ENCODE data around the gene NID1.
A peak's percentile ranks its signal among the peaks of the same experiment; 100 is the strongest.

The NID1 gene

GRCh38 chr1:235940285-235940684, 124.6 kb downstream of the NID1 start:
- no peak for FAIRE-seq
- TF ChIP-seq PAX5 (IDR thresholded peaks at IDR 0.05; ENCODE audit: insufficient read depth, low read length, severe bottlenecking) (no peak), POLR2A (IDR thresholded peaks at IDR 0.05; ENCODE audit: low read depth, low read length) (no peak), SPI1 (IDR thresholded peaks at IDR 0.05; ENCODE audit: low read depth, low read length) (no peak), POU2F2 (IDR thresholded peaks at IDR 0.05; ENCODE audit: low read depth, low read length) (no peak), POLR2AphosphoS5 (IDR thresholded peaks at IDR 0.05; ENCODE audit: low read depth, low read length) (no peak), TAF1 (IDR thresholded peaks at IDR 0.05; ENCODE audit: low read depth, low read length) (no peak)

GRCh38 chr1:235939480-235939775, 125.5 kb downstream of the NID1 start:
- no peak for DNase-seq (ENCODE audit: insufficient read length, low spot score)
- TF ChIP-seq PAX5 (IDR thresholded peaks at IDR 0.05; ENCODE audit: insufficient read depth, low read length, severe bottlenecking) (no peak), POU2F2 (IDR thresholded peaks at IDR 0.05; ENCODE audit: low read depth, low read length) (no peak), POLR2AphosphoS5 (IDR thresholded peaks at IDR 0.05; ENCODE audit: low read depth, low read length) (no peak)
- FAIRE-seq, result no peak

More at GRCh38 chr1:235940285-235940684, 124.6 kb downstream of the NID1 start:
- no peak for DNase-seq (ENCODE audit: insufficient read length, low spot score)

- FAIRE-seq, result no peak
- DNase-seq (ENCODE audit: insufficient read length, low spot score), result no peak
- TF ChIP-seq SPI1 (IDR thresholded peaks at IDR 0.05; ENCODE audit: low read depth, low read length) (no peak), POLR2A (IDR thresholded peaks at IDR 0.05; ENCODE audit: low read depth, low read length) (no peak), POU2F2 (IDR thresholded peaks at IDR 0.05; ENCODE audit: low read depth, low read length) (no peak), TAF1 (IDR thresholded peaks at IDR 0.05; ENCODE audit: low read depth, low read length) (no peak), POLR2AphosphoS5 (IDR thresholded peaks at IDR 0.05; ENCODE audit: low read depth, low read length) (no peak), PAX5 (IDR thresholded peaks at IDR 0.05; ENCODE audit: insufficient read depth, low read length, severe bottlenecking) (no peak)
Observed at GRCh38 chr1:235938709-235939479, 126.0 kb downstream of the NID1 start.

DNA sequence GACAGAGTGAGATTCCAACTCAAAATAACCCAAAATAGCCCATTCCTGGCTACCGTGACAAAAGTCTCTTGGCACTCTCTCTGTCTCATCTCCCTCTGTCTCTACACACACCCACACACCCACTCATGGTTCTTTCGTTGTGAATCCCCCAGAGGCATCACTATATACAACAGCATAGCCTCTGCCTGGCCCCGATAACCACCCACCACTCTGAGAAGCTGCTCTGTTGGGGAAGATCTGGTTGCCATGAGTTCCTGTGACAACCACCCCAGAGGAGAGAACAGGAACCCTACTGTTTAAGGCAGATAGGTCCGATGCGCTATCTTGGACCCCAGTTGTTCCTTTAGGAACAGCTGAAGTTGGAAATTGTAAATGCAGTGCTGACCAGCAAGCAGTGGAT, 127.8 kb downstream of the NID1 start:
- no peak for FAIRE-seq
- DNase-seq (ENCODE audit: insufficient read length, low spot score), result no peak
- TF ChIP-seq POLR2A (IDR thresholded peaks at IDR 0.05; ENCODE audit: low read depth, low read length) (no peak), POU2F2 (IDR thresholded peaks at IDR 0.05; ENCODE audit: low read depth, low read length) (no peak), PAX5 (IDR thresholded peaks at IDR 0.05; ENCODE audit: insufficient read depth, low read length, severe bottlenecking) (no peak), TAF1 (IDR thresholded peaks at IDR 0.05; ENCODE audit: low read depth, low read length) (no peak), SPI1 (IDR thresholded peaks at IDR 0.05; ENCODE audit: low read depth, low read length) (no peak), POLR2AphosphoS5 (IDR thresholded peaks at IDR 0.05; ENCODE audit: low read depth, low read length) (no peak)

GRCh38 chr1:235935235-235936225, 129.4 kb downstream of the NID1 start:
- no peak for DNase-seq (ENCODE audit: insufficient read length, low spot score)
- no peak for FAIRE-seq
- TF ChIP-seq POLR2A (IDR thresholded peaks at IDR 0.05; ENCODE audit: low read depth, low read length), result no peak
- no peak for TF ChIP-seq POLR2AphosphoS5 (IDR thresholded peaks at IDR 0.05; ENCODE audit: low read depth, low read length)
- TF ChIP-seq TAF1 (IDR thresholded peaks at IDR 0.05; ENCODE audit: low read depth, low read length), result no peak
- TF ChIP-seq PAX5 (IDR thresholded peaks at IDR 0.05; ENCODE audit: insufficient read depth, low read length, severe bottlenecking), result no peak
- TF ChIP-seq SPI1 (IDR thresholded peaks at IDR 0.05; ENCODE audit: low read depth, low read length), result no peak
- TF ChIP-seq POU2F2 (IDR thresholded peaks at IDR 0.05; ENCODE audit: low read depth, low read length), result no peak

DNA sequence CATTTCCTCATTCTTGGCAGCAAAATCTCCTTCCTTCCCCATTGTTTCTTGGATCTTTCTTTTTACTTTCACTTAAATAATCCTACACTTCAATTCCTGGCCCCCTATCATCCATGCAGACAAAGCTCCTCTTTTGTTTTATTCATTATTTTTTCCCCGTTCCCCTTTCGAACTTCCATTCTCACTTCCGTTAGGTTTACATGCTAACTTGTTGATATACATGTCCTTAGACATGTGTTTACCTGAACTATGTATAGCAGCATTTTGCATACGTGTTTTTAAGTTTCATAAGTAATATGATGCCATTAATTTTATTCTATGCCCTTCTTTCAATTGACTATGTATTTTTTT, 131.1 kb downstream of the NID1 start:
- no peak for DNase-seq (ENCODE audit: insufficient read length, low spot score)
- TF ChIP-seq PAX5 (IDR thresholded peaks at IDR 0.05; ENCODE audit: insufficient read depth, low read length, severe bottlenecking) (no peak), TAF1 (IDR thresholded peaks at IDR 0.05; ENCODE audit: low read depth, low read length) (no peak), SPI1 (IDR thresholded peaks at IDR 0.05; ENCODE audit: low read depth, low read length) (no peak), POLR2AphosphoS5 (IDR thresholded peaks at IDR 0.05; ENCODE audit: low read depth, low read length) (no peak), POU2F2 (IDR thresholded peaks at IDR 0.05; ENCODE audit: low read depth, low read length) (no peak), POLR2A (IDR thresholded peaks at IDR 0.05; ENCODE audit: low read depth, low read length) (no peak)
- FAIRE-seq, result no peak

DNA sequence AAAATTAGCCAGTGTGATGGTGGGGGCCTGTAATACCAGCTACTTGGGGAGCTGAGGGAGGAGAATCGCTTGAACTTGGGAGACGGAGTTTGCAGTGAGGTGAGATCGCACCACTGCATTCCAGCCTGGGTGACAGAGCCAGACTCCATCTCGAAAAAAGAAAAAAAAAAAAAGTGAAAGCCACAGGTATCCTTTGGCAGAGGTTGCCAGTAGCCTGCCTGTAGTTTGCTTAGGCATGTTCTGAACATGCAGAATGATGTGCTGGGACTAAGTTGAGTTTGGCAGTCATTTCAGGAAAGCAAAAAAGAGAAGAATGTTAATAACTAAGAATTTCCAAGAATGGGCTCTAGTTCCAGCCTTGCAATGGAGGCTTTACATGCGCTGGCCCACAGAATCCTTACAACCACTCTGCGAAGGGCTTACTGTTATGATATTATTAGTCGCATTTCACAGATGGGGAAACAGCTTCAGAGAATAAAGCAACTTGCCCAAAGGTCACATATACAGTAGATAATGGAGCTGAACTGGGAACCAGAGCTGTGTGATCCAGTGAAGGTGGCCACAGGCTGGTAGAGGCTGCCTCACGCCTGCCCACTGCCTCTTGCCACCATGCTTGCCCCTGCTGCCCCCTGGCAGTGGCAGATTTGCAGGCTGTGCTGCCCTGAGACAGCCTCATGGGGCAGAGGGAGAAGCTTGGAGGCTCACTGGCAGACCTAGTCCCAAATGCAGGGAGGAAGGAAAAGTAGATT, 131.7 kb downstream of the NID1 start:
- TF ChIP-seq POLR2A (IDR thresholded peaks at IDR 0.05; ENCODE audit: low read depth, low read length) (no peak), POLR2AphosphoS5 (IDR thresholded peaks at IDR 0.05; ENCODE audit: low read depth, low read length) (no peak), PAX5 (IDR thresholded peaks at IDR 0.05; ENCODE audit: insufficient read depth, low read length, severe bottlenecking) (no peak), TAF1 (IDR thresholded peaks at IDR 0.05; ENCODE audit: low read depth, low read length) (no peak), POU2F2 (IDR thresholded peaks at IDR 0.05; ENCODE audit: low read depth, low read length) (no peak), SPI1 (IDR thresholded peaks at IDR 0.05; ENCODE audit: low read depth, low read length) (peak; percentile 23; the same call in 1 of the 2 replicates)
- no peak for DNase-seq (ENCODE audit: insufficient read length, low spot score)
- peak; percentile 59 for FAIRE-seq

DNA sequence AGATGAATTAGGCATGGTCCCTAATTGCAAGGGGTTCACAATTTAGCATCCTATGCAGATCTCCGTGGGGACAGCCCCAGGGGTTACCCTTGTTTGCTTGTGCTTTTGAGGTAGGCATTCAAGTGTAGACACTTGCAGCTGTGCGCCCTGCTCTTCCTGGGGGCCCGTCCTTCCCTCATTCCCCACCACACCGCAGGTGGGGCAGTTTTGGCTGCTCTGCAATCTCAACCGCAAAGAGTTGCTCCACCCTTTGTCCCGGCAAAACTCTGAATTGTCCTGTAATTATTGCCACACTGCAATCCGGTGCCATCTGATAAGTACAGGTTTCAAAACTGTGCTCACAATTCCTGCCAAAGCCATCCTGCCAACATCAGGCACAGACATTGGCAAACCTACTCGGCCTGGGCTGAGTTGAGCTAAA, 132.8 kb downstream of the NID1 start:
- DNase-seq (ENCODE audit: insufficient read length, low spot score) (no peak), FAIRE-seq (peak; percentile 76)
- 0 out of 2 replicates have a peak, but pooled peaks have one; percentile 54 for TF ChIP-seq POU2F2 (IDR thresholded peaks at IDR 0.05; ENCODE audit: low read depth, low read length)
- TF ChIP-seq SPI1 (IDR thresholded peaks at IDR 0.05; ENCODE audit: low read depth, low read length), result no peak
